Measurements from ENCODE around the gene AGBL1. TPM values are rescaled to one million over a fixed set of nuclear protein-coding genes. Genes with fewer than 3 reads are reported as not detected.
"Not testable (repeated sequence)": the region's sequence is repeated elsewhere in the genome, so short reads cannot be mapped to it uniquely, and the experiment has no call there.

The AGBL1 gene
- total and polyA plus RNA-seq, 7 donors: 0.96 to 34.8 (median 6.6) TPM

DNA sequence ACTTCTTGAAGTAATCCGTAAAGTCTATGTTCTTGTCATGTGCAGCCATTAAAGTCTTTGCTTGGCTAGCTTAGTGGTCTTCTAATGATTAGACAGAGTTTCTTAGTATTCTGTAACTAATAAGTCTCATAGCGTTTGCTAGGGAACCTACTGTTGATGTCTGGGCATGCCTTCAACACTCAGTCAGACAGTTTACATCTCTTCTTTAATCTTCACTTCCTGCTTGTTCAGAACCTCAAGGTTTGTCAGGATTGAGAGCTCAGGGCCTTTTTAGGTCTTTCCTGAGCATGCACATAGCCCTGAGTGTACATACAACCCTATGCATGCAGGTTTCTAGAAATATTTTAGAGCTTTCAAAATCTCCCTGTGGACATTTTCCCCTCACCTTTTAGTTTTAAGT is 426.3 kb downstream of the AGBL1 start:
- H3K27me3 ChIP-seq (ENCODE audit: insufficient read depth in 3 of 3, low read length in 2 of 3): no peaks in the 10 kb centered on the region
- 92 to 99% (median 97%) methylated on average over 2 of the region's 2 CpGs for WGBS, 3 donors
- H3K36me3 ChIP-seq (ENCODE audit: insufficient read depth in 1 of 2, low read depth in 1 of 2): no peaks in the 10 kb centered on the region
- no peaks in the 10 kb centered on the region for H3K4me1 ChIP-seq
- DNase-seq (no peak), ATAC-seq (no peak)
- H3K4me3 ChIP-seq: no peak overlapping the region
- intact Hi-C loops (cut with DNase I): no loop called here
- TF ChIP-seq, protein P1, sequence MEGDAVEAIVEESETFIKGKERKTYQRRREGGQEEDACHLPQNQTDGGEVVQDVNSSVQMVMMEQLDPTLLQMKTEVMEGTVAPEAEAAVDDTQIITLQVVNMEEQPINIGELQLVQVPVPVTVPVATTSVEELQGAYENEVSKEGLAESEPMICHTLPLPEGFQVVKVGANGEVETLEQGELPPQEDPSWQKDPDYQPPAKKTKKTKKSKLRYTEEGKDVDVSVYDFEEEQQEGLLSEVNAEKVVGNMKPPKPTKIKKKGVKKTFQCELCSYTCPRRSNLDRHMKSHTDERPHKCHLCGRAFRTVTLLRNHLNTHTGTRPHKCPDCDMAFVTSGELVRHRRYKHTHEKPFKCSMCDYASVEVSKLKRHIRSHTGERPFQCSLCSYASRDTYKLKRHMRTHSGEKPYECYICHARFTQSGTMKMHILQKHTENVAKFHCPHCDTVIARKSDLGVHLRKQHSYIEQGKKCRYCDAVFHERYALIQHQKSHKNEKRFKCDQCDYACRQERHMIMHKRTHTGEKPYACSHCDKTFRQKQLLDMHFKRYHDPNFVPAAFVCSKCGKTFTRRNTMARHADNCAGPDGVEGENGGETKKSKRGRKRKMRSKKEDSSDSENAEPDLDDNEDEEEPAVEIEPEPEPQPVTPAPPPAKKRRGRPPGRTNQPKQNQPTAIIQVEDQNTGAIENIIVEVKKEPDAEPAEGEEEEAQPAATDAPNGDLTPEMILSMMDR (IDR thresholded peaks at IDR 0.05): no peak
- no peaks in the 10 kb centered on the region for H3K9me3 ChIP-seq
- no peak overlapping the region for H3K27ac ChIP-seq

DNA sequence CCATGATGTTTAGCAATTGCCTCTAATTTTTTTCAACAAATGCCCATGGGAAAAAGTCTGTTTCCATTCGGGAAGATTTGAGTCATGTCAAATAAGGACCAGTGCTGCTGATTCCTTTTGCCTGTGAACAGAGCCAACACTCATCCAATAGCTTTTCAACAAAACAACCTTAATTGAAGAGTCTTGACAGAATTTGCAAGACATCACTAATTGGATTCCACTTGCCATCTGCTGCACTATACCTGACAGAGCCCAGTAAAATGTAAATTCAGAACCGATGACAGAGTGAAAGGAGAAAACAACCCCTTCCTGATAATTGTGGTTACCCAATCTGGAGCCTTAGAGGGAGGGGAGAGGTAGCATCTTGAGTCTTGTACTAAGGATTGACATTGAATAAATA is 426.7 kb downstream of the AGBL1 start:
- no peak overlapping the region for H3K4me3 ChIP-seq
- TF ChIP-seq, protein P1 (IDR thresholded peaks at IDR 0.05): no peak
- H3K27me3 ChIP-seq (ENCODE audit: insufficient read depth in 3 of 3, low read length in 2 of 3): no peaks in the 10 kb centered on the region
- H3K9me3 ChIP-seq: no peaks in the 10 kb centered on the region
- no peaks in the 10 kb centered on the region for H3K36me3 ChIP-seq (ENCODE audit: insufficient read depth in 1 of 2, low read depth in 1 of 2)
- no peak overlapping the region for H3K27ac ChIP-seq
- ATAC-seq (no peak), DNase-seq (no peak)
- no peaks in the 10 kb centered on the region for H3K4me1 ChIP-seq
- 56 to 83% (median 57%) methylated on average over 2 of the region's 2 CpGs for WGBS, 3 donors
- intact Hi-C loops (cut with DNase I): no loop called here

DNA sequence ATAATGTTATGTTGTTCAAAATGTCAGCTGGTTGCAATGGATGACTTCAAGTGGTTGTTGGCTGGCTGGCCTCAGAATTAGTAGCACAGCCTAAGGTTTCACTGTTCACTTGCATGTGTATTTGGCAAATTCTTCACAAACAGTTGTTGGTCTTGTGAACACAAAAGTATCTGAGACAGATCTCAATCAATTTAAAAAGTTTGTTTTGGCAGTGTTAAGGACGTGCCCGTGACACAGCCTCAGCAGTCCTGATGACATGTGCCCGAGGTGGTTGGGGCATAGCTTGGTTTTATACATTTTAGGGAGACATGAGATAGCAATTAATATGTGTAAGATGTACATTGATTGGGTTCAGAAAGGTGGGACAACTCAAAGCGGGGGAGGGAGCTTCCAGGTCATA is 436.0 kb downstream of the AGBL1 start:
- Histone ChIP-seq H3K4me3 (no peak overlapping the region), H3K27me3 (ENCODE audit: insufficient read depth in 3 of 3, low read length in 2 of 3) (no peaks in the 10 kb centered on the region), H3K9me3 (no peaks in the 10 kb centered on the region), H3K4me1 (no peaks in the 10 kb centered on the region), H3K27ac (no peak overlapping the region), H3K36me3 (ENCODE audit: insufficient read depth in 1 of 2, low read depth in 1 of 2) (no peaks in the 10 kb centered on the region)
- WGBS, 3 donors: 91 to 94% (median 91%) methylated on average over 4 of the region's 4 CpGs
- no peak for ATAC-seq
- no peak for DNase-seq
- TF ChIP-seq, protein P1 (IDR thresholded peaks at IDR 0.05): no peak
- intact Hi-C loops (cut with DNase I): no loop called here

GRCh38 chr15:86522721-86523120 is 443.1 kb downstream of the AGBL1 start:
- WGBS, 3 donors: 84 to 86% (median 85%) methylated on average over 3 of the region's 3 CpGs
- H3K36me3 ChIP-seq (ENCODE audit: insufficient read depth in 1 of 2, low read depth in 1 of 2): peaks cover 0 to 18% of the 10 kb centered on the region in 2 donors
- ATAC-seq (no peak), DNase-seq (no peak)
- no peak overlapping the region for H3K4me3 ChIP-seq
- intact Hi-C loops (cut with DNase I): no loop called here
- H3K4me1 ChIP-seq: no peaks in the 10 kb centered on the region
- H3K27ac ChIP-seq: no peak overlapping the region
- no peaks in the 10 kb centered on the region for H3K27me3 ChIP-seq (ENCODE audit: insufficient read depth in 3 of 3, low read length in 2 of 3)
- H3K9me3 ChIP-seq: no peaks in the 10 kb centered on the region
- TF ChIP-seq, protein P1 (IDR thresholded peaks at IDR 0.05): no peak

DNA sequence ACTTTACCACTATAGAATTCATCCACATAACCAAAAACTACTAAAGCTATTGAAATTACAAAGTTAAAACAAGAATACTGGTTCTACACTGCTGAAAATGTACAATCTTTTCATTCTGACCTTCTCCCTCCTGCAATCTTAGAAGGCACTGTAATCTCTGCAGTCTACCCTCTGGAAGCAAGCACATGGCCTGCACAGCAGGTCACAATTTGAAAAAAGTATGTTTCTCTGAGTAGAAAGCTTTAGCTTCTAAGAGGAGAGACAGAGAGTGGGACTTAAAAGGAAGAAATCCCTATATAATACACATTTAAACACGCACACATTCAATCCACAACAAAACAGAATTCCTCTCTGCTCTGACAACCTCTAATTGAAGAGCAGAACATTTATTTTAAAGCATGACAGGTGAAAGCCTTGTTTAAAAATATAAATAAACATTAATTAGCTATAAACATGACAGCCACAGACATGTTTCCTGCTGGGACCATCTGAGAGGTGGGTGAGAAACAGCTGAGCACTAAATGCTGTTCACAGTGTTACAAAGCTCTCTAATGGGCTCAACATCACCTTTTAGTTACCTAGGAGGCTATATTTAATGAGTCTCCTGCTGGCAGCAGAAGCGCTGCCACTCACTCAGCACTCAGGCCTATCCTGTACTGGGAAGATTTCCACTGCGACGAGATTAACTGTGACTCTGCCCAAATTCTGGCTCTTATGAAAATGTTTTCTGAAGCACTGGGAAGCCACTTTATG is 447.4 kb downstream of the AGBL1 start:
- Histone ChIP-seq H3K4me3 (no peak overlapping the region), H3K9me3 (no peaks in the 10 kb centered on the region), H3K4me1 (no peaks in the 10 kb centered on the region), H3K27me3 (ENCODE audit: insufficient read depth in 3 of 3, low read length in 2 of 3) (no peaks in the 10 kb centered on the region), H3K27ac (no peak overlapping the region), H3K36me3 (ENCODE audit: insufficient read depth in 1 of 2, low read depth in 1 of 2) (peaks cover 0 to 18% of the 10 kb centered on the region in 2 donors)
- DNase-seq (no peak), ATAC-seq (no peak)
- TF ChIP-seq, protein P1 (IDR thresholded peaks at IDR 0.05): no peak
- intact Hi-C loops (cut with DNase I): no loop called here
- WGBS, 3 donors: 80 to 88% (median 87%) methylated on average over 4 of the region's 4 CpGs

DNA sequence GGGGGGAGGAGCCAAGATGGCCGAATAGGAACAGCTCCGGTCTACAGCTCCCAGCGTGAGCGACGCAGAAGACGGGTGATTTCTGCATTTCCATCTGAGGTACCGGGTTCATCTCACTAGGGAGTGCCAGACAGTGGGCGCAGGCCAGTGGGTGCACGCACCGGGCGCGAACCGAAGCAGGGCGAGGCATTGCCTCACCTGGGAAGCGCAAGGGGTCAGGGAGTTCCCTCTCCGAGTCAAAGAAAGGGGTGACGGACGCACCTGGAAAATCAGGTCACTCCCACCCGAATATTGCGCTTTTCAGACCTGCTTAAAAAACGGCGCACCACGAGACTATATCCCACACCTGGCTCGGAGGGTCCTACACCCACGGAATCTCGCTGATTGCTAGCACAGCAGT is 448.4 kb downstream of the AGBL1 start:
- intact Hi-C loops (cut with DNase I); DNase-seq; H3K9me3 ChIP-seq; ATAC-seq; H3K4me3 ChIP-seq; H3K27ac ChIP-seq; H3K27me3 ChIP-seq (ENCODE audit: insufficient read depth in 3 of 3, low read length in 2 of 3); H3K4me1 ChIP-seq: not testable (repeated sequence)
- WGBS, 3 donors: 88 to 95% (median 94%) methylated on average over 21 to 25 of the region's 26 CpGs
- H3K36me3 ChIP-seq (ENCODE audit: insufficient read depth in 1 of 2, low read depth in 1 of 2): peaks cover 0 to 17% of the 10 kb centered on the region in 2 donors

Measured in psoas muscle (tissue), 8 donors.